AG09309 (cell line): Measurements from ENCODE around the gene VAC14.

Source experiments
- DNase-seq: peaks from one replicate; pipeline ENCODE4 v3.0.0-alpha.2; 2010; ENCODE audit warnings: low read depth
- H3K4me3 ChIP-seq: 2 replicates; pipeline ENCODE4 v1.5.1; 2011; ENCODE audit warnings: mild to moderate bottlenecking, low read depth, low read length, moderate library complexity; ENCODE audit not compliant: control insufficient read depth
- TF ChIP-seq, protein P1 (sequence below): IDR thresholded peaks from 2 replicates; pipeline ENCODE4 v1.5.1; 2011; ENCODE audit warnings: mild to moderate bottlenecking, low read depth, low read length, inconsistent platforms; ENCODE audit not compliant: insufficient read depth, control insufficient read depth; ENCODE audit errors: missing control alignments

VAC14 gene

DNA sequence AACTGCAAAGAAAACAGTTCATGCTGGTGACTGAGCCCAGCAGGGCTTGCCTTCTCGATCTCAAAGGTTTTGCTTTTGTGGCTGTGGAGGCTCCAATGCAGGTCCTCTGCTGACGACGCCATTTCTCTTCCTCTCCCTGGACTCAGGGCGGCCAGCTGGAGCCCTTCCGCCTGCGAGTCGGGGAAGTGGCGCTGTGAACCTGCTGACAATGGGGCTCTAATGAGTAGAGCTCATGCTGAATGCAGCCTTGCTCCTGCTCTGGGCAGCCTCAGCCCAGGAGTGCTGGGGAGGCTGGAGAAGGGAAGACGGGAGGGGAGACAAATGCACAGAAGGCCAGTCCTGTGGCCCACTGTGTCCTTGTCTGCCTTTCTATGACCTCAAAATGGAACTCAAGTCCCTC is 43.8 kb downstream of the VAC14 start:
- TF ChIP-seq, protein P1, sequence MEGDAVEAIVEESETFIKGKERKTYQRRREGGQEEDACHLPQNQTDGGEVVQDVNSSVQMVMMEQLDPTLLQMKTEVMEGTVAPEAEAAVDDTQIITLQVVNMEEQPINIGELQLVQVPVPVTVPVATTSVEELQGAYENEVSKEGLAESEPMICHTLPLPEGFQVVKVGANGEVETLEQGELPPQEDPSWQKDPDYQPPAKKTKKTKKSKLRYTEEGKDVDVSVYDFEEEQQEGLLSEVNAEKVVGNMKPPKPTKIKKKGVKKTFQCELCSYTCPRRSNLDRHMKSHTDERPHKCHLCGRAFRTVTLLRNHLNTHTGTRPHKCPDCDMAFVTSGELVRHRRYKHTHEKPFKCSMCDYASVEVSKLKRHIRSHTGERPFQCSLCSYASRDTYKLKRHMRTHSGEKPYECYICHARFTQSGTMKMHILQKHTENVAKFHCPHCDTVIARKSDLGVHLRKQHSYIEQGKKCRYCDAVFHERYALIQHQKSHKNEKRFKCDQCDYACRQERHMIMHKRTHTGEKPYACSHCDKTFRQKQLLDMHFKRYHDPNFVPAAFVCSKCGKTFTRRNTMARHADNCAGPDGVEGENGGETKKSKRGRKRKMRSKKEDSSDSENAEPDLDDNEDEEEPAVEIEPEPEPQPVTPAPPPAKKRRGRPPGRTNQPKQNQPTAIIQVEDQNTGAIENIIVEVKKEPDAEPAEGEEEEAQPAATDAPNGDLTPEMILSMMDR, result no peak
- H3K4me3 ChIP-seq, result no peak overlapping the region
- no peak for DNase-seq

DNA sequence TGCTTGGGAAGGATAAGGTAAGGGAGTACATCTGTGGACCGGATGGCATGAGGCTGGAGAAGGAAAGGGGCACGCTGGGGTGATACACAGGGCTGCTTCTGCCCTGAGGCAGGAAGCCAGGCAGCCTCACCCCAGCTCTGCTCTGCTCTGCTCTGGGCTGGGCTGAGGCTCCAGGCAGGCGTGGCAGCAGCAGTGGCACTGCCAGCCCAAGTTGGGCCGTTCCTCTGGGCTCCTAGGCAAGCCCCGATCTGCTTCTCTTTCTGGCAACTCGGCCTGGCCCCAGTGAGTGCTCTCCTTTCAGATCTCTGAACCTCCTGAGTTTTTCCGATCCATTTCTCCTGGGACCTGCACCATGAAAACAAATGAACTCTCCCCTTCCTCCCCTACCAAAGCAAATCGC is 44.9 kb downstream of the VAC14 start:
- DNase-seq, result no peak
- H3K4me3 ChIP-seq, result no peak overlapping the region
- TF ChIP-seq, protein P1, result no peak

DNA sequence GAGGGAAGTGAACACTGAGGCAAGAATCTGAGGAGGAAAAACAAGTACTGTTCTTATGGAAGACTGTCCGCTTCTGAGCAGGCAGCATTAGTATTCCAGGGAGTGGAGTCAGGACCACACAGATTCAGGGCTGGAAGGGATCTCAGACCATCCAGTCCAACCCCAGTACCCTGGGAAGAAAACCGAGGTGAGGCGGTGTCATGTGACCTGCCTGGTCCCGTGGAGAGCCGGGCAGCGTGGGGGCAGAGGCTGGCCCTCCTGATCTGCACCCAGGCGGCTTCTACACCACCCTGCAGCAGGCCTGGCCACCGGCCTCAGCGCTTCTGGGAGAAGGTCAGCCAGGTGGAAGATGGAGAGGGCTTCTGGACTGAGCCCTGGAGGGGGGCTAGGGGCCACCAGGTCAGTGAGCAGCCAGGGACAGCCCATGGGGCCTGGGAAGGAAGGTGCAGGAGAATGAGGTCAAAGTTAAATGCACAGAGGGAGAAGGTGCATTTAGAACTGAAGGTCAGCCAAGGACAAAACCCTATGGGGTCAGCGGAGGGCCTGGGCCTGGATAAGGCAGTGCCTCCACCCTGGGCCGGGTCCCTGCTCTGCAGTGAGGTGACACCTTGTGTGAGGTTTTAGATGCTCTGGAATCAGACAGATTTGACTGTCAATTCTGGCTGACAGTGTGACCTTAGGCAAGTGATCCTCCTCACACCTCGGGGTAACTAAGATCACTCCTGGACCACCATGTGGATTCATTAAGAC is 45.9 kb downstream of the VAC14 start:
- no peak for DNase-seq
- TF ChIP-seq, protein P1, result no peak

DNA sequence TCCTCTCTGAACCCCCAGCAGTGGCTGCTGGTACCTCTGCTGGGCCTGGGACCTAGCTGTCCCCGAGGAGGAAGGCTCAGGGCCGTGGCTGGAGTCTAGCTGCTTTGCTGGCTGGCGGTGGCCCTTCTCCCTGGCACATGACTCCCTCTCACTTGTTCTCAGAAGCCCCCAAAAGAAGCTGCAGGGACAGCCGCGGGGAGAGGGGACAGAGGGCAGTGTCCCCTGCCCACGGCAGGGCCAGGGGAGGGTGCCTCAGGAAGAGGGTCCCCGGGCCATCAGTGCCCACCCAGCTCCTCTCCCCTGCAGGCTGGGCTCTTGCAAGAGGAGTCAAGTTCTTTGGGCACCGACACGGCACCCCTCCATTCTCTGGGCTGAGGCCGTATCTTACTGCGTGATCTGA is 46.6 kb downstream of the VAC14 start:
- H3K4me3 ChIP-seq, result no peak overlapping the region
- DNase-seq, result no peak

More for the DNA sequence above, 45.9 kb downstream of the VAC14 start:
- no peak overlapping the region for H3K4me3 ChIP-seq

DNA sequence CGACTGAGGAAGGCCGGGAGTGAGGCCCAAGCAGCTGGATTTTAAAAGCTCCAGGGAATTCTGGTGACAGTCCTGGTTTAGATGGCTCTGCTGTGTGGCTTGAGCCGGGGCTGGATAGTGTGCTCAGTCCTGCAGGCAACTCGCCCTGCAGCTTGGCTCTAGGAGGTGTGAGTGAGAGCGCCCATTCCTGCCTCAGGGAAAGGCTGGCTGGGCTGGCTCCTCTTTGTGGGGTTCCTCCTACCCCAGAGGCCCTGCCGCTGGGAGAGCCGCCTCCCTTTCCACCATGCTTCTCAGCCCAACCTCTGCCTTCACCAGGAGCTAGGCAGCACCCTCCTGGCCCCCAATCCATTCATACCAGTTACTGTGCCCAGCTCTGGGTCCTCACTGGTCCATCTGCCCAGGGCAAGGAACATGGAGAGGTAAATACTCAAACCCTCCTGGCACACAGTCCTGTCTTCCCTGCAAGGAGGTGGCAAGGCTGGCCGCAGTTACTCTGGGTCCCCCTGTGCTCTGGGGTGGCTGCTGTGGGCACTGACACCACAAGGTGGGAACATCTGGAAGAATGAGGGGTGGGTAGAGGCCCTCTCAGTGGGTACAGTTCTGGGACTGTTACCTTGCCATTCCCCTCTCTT is 47.1 kb downstream of the VAC14 start:
- no peak overlapping the region for H3K4me3 ChIP-seq
- DNase-seq, result no peak
- TF ChIP-seq, protein P1, result no peak

More for the DNA sequence above, 46.6 kb downstream of the VAC14 start:
- TF ChIP-seq, protein P1, result no peak

DNA sequence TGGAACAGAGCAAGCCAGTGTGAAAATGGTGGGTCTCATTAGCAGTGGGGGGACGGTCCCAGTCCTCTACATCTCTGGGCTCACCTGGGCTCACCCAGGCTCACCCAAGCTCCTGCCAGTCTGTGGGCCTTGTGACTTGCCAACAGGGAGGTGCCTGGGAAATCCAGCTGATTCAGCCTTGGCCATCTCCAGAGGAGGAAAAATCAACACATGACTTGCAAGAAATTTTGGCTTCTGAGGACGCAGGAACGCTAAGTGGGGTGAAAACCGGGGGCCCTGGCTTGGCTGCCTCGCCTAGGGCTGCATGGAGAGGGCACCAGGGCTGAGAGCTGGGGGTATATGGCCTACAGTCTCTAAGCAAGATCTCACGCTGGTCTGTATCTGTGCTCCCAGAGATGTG is 47.7 kb downstream of the VAC14 start:
- H3K4me3 ChIP-seq, result no peak overlapping the region
- no peak for DNase-seq
- TF ChIP-seq, protein P1, result no peak
